GM10847 (cell line): ENCODE data around the gene CS.

Experiments used
- POLR2A ChIP-seq: IDR thresholded peaks from 2 replicates; pipeline ENCODE4 v1.6.1; 2011; ENCODE audit not compliant: insufficient read length; ENCODE audit errors: extremely low read depth

Gene CS

GRCh38 chr12:56299853-56300643 lies at the start of gene CS:
TSS of gene CS (minus strand) at chr12:56300330. CDS start at chr12:56300201, 129 bp downstream.
- peak; percentile 50 for TF ChIP-seq POLR2A

- no peak for TF ChIP-seq POLR2A
These were observed 48.6 kb upstream of the CS start for GRCh38 chr12:56348776-56349175.

GRCh38 chr12:56346675-56347074 lies 46.5 kb upstream of the CS start:
- no peak for TF ChIP-seq POLR2A

- no peak for TF ChIP-seq POLR2A
These were observed 41.5 kb upstream of the CS start for GRCh38 chr12:56341616-56342015.

GRCh38 chr12:56339158-56339422 lies 39.0 kb upstream of the CS start:
- no peak for TF ChIP-seq POLR2A

- no peak for TF ChIP-seq POLR2A
These were observed 38.4 kb upstream of the CS start, which contains the start of gene IL23A for GRCh38 chr12:56338308-56339157. TSS of gene IL23A (plus strand) at chr12:56338884. CDS start at chr12:56339045, 161 bp downstream.

GRCh38 chr12:56337753-56338251 lies 37.7 kb upstream of the CS start:
- TF ChIP-seq POLR2A: no peak

GRCh38 chr12:56336361-56337167 lies 36.4 kb upstream of the CS start:
- no peak for TF ChIP-seq POLR2A

- TF ChIP-seq POLR2A: no peak
These were observed 34.3 kb upstream of the CS start for GRCh38 chr12:56334490-56334793.

GRCh38 chr12:56333679-56334489 lies 33.8 kb upstream of the CS start, which contains the start of gene PAN2:
TSS of gene PAN2 (minus strand) at chr12:56334000. CDS start at chr12:56333094, 906 bp downstream.
- peak; percentile 91 for TF ChIP-seq POLR2A

- TF ChIP-seq POLR2A: no peak
These were observed 33.1 kb upstream of the CS start for GRCh38 chr12:56333197-56333678.

- TF ChIP-seq POLR2A: no peak
These were observed 32.5 kb upstream of the CS start for GRCh38 chr12:56332512-56333196.

- TF ChIP-seq POLR2A: no peak
These were observed 30.9 kb upstream of the CS start for GRCh38 chr12:56330936-56331490.
